SK-MEL-5 (cell line): ENCODE data around the gene IGFBP5. TPM values are rescaled to one million over a fixed set of nuclear protein-coding genes. Genes with fewer than 3 reads are reported as not detected.

ENCODE experiments used
- DNase-seq: peaks from one replicate; pipeline ENCODE4 v3.0.0-alpha.2; 2016; ENCODE audit warnings: low read depth, low spot score
- in situ Hi-C: cut with HindIII; loops from 2 replicates; pipeline ENCODE4 v1.10.0; 2016; ENCODE audit warnings: low sequenced_read_pairs, high pct_unique_total_duplicates, low pct_unique_long_range_greater_than_20kb
- total RNA-seq: library from RNA; depleted of rRNA; stranded (reverse); fragments of >200 nt; shearing (Covaris generic); gene quantifications from 2 replicates; pipeline ENCODE4 v1.2.3, GENCODE V29; 2014

IGFBP5 gene
- total RNA-seq, 1 experiment from 2014 or later: 0.03 TPM

DNA sequence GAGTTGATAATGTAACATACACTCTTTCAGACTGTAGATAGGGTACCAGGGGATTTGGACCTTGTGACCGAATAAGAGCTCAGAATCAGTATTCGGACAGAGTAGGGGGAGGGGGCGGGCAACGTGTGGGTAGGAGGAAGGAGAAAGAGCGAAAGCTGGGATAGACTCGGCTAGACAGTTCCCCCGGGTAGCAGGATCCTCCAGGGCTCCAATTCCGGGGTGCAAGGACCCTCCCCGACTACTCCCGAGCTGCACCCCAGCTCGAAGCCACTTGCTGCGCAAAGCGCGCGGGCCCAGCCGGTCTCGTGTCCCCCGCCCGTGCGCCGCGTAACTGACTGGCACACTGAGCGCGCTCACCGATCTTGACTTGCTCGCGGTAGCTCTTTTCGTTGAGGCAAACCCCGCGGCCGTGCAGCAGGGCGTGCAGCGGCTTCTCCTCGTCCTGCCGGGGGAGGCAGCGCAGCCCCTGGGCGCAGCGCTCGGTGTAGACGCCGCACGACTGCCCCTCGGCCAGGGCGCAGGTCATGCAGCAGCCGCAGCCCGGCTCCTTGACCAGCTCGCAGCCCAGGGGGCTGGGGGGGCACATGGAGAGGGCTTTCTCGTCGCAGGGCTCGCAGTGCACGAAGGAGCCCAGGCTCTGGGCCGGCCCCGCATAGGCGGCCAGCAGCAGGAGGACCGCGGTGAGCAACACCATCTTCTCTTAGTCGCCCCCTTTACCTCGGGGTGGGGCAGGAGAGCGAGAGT lies 1.1 kb downstream of the IGFBP5 start:
- no peak for DNase-seq
- in situ Hi-C loops: no loop called here

DNA sequence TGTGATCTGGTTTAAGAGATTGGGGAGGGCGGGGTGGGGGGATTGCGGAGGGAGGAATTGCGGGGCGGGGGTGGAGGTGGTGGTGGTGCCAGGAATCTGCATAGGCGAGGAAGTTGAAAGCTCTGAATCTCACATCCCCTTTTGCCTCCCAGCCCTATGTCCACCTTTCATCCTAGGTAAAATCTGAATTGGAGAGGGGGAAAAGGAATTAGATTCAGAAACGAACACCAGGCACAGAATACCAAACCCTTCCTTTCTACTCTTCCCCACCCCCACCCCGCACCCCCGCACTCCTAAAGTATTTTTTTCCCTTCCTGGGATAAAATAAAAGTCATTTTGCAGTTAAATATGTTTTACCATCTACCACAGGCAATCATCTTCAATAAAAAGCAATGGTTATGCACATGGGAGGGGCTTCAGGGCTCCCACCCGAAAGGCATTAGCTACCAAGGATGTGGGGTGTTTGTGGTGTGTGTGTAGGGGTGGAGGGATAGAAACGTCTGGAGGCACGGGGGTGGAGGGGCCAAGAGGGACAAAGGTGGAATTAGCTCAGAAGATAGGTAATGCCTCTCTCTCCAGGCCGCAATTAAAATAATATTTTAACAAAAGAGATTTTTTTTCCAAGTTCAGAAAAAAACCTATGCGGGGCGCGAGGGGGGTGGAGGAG lies 1.8 kb downstream of the IGFBP5 start:
- in situ Hi-C loops: no loop called here
- no peak for DNase-seq

- in situ Hi-C loops: no loop called here
- no peak for DNase-seq
These were observed 2.5 kb downstream of the IGFBP5 start for GRCh38 chr2:216692636-216693413.

- no peak for DNase-seq
- in situ Hi-C loops: no loop called here
These were observed 4.3 kb downstream of the IGFBP5 start for GRCh38 chr2:216690853-216691741.

GRCh38 chr2:216690456-216690852 lies 4.9 kb downstream of the IGFBP5 start:
- in situ Hi-C loops: no loop called here
- DNase-seq: no peak

DNA sequence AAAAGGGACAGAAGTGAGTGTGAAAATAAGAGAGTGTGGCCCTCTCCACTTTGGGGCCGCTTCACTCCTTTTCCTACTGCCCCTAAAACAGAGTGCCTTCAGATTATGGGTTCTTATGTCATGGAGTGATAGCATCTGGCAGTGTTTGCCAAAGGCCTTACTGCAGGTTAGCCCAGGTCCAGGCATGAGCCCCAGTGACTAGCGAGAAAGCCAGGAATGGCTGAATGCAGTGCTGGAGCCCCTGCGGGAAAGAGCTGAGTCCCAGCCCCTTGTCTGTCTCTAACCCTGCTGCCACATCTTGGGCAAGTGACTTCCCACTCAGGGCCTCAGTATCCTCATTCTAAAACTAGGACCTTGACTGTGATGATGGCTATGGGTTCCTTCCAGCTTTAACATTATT lies 6.0 kb downstream of the IGFBP5 start:
- DNase-seq: no peak
- in situ Hi-C loops: no loop called here

DNA sequence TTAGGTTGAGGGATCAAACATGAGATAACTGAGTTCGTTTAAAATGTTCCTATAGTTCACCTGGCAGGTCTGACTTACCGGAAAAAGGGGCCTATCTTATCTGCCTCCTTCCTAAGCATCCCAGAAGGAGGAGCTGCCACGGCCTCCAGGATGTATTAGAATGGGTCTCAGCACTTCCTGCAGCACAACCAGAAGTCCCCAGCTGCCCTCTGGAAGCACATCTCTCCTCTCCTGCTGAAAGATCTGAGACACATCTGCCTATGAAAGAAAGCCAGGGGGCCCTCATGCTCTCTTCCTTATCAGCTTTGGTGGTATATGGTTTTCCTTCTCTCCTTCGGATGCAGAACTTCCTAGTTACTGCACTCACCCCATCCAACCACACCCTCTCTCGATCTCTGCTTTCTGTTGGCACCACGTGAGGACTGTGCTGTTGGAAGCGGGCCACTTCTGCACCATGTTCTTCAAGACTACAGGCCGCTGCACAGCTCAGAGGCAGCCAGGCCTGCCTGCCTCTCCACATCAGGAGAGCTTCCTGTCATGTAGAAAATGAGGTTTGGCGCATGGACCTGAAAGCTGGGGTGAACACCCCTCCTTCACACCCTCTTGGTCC lies 6.5 kb downstream of the IGFBP5 start:
- no peak for DNase-seq
- in situ Hi-C loops: no loop called here

- DNase-seq: peak; percentile 51
- in situ Hi-C loops: no loop called here
These were observed 7.7 kb downstream of the IGFBP5 start for GRCh38 chr2:216687646-216688045.

- DNase-seq: no peak
These were observed 8.2 kb downstream of the IGFBP5 start for GRCh38 chr2:216687111-216687510.

GRCh38 chr2:216685327-216685875 lies 9.9 kb downstream of the IGFBP5 start:
- DNase-seq: no peak
- in situ Hi-C loops: no loop called here

More at GRCh38 chr2:216687111-216687510, 8.2 kb downstream of the IGFBP5 start:
- in situ Hi-C loops: no loop called here

GRCh38 chr2:216683846-216684245 lies 11.5 kb downstream of the IGFBP5 start:
- in situ Hi-C loops: no loop called here
- peak; percentile 26 for DNase-seq

- no peak for DNase-seq
- in situ Hi-C loops: no loop called here
These were observed 13.7 kb downstream of the IGFBP5 start for GRCh38 chr2:216681683-216682082.

DNA sequence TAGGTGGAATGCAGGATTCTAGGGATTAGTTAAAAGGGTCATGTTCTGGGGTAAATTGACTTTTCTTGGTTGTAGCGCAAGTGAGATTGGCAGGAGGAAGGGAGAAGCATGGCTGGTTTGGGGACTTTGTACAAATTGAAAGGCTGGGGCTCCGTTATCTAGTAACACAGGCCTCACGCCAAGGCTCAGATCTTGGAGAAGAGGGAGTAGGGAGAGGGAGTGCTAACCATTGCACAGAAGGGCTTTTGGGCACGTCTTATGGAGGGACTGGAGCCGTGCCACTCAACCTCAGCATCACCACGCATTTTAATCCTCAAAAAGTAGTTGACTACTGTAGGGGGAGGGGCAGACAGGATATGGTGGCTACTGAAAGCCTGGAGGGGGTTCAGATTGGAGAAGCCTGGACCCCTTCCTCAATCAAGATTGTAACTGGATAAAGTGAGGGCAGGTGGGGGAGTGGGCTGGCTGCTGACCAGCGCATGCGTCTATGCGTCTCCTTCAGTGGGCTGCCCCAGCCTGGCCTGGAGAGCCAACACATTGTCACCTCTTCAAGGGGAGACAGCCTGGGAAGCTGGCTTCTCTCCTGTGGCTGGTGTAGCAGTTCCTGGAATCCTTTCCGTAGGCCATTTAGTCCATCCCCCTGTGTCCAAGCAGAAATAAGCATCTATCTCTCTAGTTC lies 14.3 kb downstream of the IGFBP5 start:
- DNase-seq: no peak
- in situ Hi-C loops: no loop called here

GRCh38 chr2:216679658-216680024 lies 15.7 kb downstream of the IGFBP5 start:
- no peak for DNase-seq
- in situ Hi-C loops: no loop called here

DNA sequence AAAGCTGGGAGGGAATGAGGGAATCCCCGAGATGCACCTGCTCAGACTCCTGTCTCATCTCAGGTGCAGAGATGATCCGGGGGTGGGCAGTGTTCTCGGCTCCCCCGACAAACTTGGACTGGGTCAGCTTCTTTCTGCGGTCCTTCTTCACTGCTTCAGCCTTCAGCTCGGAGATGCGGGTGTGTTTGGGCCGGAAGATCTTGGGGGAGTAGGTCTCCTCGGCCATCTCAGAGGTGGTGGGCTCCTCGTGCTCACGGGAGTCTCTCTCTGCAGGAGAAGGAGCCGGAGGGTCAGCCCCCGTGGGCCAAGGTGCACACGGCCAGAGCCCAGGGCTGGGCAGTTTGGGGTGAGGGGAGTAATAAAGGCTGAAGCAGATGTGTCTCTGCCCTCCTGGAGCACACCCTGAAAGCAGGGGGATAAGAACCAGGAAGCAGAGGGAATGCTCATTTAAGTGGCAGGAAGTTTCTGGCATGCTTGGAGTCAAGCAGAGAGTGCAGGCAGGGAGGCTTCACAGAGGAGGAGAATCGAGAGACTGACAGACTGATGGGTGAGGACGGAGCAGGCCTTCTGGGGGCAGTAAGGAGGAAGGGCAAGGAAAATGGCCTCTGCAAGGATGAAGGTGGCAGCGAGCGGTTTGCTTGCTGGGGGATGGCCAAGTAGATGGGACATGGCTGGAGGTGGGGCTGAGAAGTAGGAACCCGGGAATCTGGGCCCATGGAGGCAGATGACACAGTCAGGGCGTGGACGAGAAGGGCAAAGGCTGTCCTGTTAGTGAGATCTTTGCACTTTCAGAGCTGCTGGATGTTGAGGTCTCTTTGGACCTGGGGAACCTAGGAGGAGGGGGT lies 16.3 kb downstream of the IGFBP5 start:
- no peak for DNase-seq
- in situ Hi-C loops: no loop called here

- DNase-seq: no peak
- in situ Hi-C loops: no loop called here
These were observed 17.3 kb downstream of the IGFBP5 start for GRCh38 chr2:216678098-216678465.
